Activated CD4-positive, alpha-beta T cell treated with anti-CD3 and anti-CD28 coated beads for 1 hour (primary cell): ENCODE results near the gene LRATD1.
"Not testable (repeated sequence)": the region's sequence is repeated elsewhere in the genome, so short reads cannot be mapped to it uniquely, and the experiment has no call there.

Source experiments
- DNase-seq: peaks from one replicate; pipeline ENCODE4 v3.0.0-alpha.2; 2020

Gene LRATD1

GRCh38 chr2:14632133-14632936 is at the start of gene LRATD1:
Gene LRATD1, plus strand, starts transcription at chr2:14632717. Its CDS starts 1,263 bp downstream, at chr2:14633980.
- DNase-seq: no peak

GRCh38 chr2:14583059-14583458 is 49.5 kb upstream of the LRATD1 start:
- no peak for DNase-seq

GRCh38 chr2:14583802-14584201 is 48.7 kb upstream of the LRATD1 start:
- no peak for DNase-seq

DNA sequence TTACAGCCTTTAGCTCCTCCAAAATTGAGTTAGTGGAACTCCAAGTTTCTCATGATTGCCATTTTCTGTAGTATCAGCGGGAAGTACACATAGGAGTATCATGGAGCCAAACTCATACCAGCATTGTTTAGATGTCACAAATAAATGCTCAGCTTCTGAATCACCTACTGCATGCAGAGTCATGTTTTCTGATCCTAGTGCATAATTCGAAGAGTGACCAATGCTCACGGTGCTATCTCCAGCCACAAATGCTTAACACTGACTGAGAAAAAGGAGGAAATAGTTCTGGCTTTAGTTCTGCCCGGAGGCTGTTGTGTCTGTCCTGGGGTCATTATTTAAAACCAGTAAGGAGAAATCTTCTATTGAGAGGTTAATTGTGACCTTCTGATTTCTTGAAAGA is 45.4 kb upstream of the LRATD1 start:
- DNase-seq: no peak

DNA sequence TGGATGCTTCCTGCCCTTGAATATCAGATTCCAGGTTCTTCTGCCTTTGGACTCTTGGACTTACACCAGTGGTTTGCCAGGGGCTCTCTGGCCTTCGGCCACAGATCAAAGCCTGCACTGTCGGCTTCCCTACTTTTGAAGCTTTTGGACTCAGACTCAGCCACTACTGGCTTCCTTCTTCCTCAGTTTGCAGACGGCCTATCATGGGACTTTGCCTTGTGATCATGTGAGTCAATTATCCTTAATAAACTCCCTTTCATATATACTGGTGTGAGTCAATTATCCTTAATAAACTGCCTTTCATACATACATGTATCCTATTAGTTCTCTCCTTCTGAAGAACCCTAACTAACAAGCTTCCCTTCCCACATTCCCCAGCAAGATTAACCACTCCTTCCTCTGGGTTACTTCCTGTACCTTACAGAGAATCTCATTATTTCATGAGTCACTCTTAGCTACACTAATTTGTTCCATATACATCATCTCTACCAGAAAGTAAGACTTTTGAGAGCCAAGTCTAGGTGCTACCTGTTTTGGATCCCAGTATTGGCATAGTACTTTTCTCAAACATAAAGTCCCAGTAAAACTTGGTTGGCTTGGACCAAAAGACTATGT is 31.3 kb upstream of the LRATD1 start:
- DNase-seq: no peak

- no peak for DNase-seq
These were observed 30.2 kb upstream of the LRATD1 start for GRCh38 chr2:14602309-14602708.

DNA sequence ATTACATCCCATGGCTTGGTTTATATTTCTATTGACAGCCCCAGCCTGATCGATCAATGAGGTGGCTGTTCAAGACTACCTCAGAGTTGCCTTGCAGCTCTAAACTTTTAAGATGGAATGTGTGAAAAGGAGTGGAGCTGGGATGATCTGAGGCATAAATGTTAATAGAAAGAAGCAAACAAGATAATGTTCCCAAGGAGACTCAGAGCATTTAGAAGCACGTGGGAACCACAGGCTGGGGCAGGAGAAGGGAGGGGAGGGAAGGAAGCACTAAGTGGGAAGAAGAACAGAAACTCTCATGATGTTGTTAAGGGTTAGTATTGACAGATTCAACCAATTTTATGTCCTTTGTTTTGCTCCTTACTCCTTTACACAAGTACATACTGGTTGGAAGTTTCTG is 28.8 kb upstream of the LRATD1 start:
- no peak for DNase-seq

DNA sequence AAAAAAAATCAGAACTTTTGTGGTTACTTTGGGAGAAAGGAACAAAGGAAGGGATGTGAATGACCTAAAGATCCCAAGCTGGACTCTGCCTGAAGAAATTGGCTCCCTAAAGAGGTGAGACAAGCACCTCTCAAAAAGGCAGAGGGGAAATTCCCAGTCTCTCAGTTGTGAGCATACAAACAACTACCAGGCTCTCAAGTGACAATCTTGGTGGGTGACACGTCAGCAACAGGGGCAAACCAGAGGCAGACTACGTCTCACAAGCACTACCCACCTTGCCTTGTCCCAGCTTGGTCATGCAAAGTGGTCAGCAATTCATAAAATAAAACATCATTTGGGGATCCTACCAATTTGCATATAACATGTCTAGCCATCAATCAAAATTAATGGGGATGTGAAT is 24.3 kb upstream of the LRATD1 start:
- no peak for DNase-seq

DNA sequence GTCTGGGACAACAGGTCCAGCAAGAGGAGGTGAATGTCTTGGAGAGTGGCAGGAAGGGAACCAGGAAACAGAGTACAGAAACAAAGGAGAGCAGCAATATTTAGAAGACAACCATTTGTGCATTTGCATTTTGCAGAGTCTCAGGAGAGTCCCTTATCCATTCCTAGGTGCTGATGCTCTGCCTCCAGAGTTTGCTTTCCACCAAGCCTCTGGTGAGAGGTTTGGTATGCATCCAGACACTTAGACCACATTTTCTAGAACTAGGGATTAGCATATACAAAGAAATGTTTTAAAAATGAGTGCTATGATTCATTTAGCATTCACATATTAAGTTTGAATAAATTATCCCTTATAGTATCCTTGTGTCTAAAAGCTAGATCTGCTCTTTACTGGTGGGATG is 18.5 kb upstream of the LRATD1 start:
- no peak for DNase-seq

DNA sequence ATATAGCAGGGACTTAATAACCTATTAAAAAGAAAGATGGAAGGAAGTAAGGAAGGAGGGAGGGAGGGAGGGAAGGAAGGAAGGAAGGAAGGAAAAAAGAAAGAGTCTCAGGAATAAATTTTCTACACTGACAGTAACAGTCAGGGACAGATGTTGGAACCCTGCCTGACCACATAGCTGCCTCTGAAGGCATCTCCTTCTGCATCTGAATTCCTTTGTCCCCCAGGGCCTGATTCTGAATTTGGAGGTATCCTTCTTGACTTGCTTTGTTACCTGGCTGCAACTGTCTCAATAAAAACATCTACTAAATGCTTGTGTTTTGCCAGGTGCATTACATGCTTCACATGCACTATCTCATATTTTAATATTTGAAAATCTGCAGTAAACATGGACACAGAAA is 17.4 kb upstream of the LRATD1 start:
- DNase-seq: no peak

GRCh38 chr2:14615760-14616159 is 16.8 kb upstream of the LRATD1 start:
- DNase-seq: no peak

DNA sequence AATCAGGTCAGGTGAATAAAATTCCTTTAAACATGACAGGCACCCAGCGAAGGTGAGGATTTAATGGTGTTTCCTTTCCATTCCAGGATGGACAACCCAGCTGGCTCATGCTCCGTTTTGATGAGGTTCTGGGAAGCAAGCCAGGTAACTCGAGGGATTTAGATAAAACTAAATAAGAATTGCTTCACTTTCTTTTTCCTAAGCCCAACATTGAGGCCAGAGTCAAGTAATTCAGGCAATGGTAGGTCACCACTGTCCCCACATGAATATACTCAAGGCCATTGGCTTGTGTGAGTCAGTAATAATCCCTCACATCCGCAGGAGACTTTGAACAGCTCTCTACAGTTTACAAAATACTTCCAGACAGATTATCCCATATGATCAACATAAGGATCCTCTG is 16.2 kb upstream of the LRATD1 start:
- DNase-seq: no peak

- no peak for DNase-seq
These were observed 15.6 kb upstream of the LRATD1 start for GRCh38 chr2:14616950-14617349.

- no peak for DNase-seq
These were observed 13.1 kb upstream of the LRATD1 start for GRCh38 chr2:14619441-14619840.

GRCh38 chr2:14621114-14621513 is 11.4 kb upstream of the LRATD1 start:
- DNase-seq: no peak

GRCh38 chr2:14621906-14622549 is 10.5 kb upstream of the LRATD1 start:
- DNase-seq: no peak

GRCh38 chr2:14622550-14622939 is 10.0 kb upstream of the LRATD1 start:
- not testable (repeated sequence) for DNase-seq

- DNase-seq: no peak
These were observed 9.3 kb upstream of the LRATD1 start for GRCh38 chr2:14623237-14623636.

DNA sequence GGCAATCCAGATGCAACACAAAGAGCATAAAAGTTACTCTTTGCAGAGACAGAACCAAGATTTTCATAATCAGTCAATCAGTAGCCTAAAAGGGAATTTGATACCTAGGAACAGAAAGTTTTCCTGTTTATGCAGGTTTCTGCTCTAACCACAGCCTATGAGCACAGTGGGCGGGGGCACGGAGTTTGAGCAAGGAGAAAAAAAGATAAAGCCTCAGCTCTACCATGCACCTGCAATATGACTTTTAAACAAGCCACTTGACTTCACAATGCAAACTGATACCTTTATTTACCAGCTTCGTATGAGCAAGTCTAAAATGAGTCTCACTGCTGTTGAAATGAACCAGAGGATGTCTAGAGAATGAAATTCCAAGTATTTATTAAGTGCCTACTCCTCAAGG is 5.6 kb upstream of the LRATD1 start:
- no peak for DNase-seq

DNA sequence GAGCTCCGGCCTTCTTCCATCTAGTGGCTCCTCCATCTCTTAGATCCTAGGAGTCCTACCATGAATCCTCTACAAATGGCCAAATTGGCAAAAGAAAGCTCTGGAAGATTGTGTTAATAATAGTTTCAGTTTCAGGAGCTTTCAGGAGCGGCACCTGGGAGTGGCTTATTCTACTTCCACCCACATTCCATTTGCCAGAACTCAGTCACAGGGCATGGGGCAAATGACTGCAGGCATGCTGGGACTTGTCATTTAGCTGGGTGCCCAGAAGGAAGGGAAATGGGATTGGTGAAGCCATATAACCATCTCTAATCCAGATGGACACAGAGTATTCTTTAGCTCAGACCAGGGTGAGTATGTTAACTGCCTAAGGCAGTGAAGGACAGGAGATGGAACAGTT is 3.6 kb upstream of the LRATD1 start:
- DNase-seq: no peak

DNA sequence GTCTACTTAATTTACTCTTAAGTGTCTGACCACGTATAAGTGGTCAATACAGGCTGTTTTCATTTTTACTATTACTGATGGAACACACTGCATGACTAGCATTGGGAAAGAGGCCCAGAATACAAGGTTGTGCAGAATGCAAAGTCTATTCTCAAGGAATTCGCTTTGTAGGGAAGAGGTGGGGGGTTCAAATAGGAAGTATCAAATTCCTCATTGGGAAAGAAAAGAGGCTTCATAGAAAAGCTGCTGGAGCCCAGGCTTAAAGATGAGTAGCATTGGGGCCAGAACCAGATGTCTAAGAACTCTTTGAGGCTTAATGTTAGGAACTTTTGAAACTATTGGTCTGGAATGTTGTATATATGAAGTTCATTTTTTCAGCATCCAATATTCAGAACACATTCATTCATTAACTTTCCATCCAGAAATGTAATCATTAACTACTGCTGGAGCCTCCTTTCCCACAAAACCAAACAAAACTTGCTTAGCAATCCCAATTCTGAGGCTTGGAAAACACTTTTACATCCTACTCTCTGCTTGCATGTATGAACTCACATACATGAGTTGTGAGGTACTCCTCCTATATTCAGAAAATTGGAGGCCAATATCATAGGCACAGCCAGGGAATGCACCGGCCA is 994 bp upstream of the LRATD1 start:
- no peak for DNase-seq

DNA sequence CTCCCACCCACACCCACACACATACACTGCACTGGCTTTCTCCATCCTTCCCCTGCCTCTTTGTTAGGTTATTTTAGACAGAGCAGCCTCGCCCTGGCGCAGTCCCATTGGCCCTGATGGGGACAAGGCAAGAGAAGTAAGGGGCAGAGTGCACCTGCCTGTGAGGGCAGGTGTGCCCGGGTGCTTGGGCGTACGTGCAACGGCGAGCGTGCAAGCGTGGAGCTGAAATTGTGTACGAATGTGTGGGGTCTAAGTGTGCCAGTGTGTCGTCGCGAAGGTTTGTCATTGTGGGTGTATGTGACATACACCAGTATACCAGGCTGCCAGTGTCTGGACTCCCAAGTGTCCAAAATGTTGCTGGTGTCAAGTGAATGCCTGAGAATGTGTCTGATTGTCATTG is 544 bp downstream of the LRATD1 start:
- DNase-seq: no peak

DNA sequence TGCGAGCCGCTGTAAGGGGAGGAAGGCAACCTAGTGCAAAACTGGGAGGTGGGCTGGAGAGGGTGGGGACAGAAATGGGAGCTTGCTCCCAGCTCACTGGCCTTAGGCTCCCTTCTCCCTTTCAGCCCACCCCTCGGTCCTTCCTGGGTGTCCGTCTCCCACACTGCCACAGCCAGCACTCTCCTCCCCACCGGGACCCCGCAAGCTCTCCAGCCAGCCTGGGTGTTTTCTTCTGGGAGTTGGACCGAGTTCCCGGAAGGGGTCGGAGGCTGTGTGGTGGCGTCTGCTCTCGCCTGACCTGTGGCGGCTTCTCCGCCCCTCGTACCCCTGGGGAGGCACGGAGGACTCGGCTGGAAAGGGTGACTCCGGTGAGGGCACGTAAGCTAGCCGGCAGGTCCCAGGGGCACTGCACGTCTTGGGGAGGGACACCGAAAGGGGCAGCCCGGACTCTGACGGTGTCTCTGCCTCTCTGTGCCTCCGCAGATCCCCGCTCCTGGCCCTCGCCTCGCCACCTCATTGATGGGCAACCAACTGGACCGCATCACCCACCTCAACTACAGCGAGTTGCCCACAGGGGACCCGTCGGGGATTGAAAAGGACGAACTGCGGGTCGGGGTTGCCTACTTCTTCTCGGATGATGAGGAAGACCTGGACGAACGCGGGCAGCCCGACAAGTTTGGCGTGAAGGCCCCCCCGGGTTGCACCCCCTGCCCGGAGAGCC is 1.1 kb downstream of the LRATD1 start:
- no peak for DNase-seq
